Endodermal cell (in vitro differentiated cells): ENCODE results near the gene TIMM13. TPM values are rescaled to one million over a fixed set of nuclear protein-coding genes. Genes with fewer than 3 reads are reported as not detected.
A peak's percentile ranks its signal among the peaks of the same experiment; 100 is the strongest.
"Not testable (repeated sequence)": the region's sequence is repeated elsewhere in the genome, so short reads cannot be mapped to it uniquely, and the experiment has no call there.

ENCODE experiments used
- DNase-seq: peaks from one replicate; pipeline ENCODE4 v3.0.0-alpha.2; 2017
- H3K27ac ChIP-seq: 2 replicates; pipeline ENCODE4 v1.5.1; 2013; ENCODE audit warnings: mild to moderate bottlenecking, low read depth, low read length, moderate library complexity
- H3K27me3 ChIP-seq: 2 replicates; pipeline ENCODE4 v1.6.1; 2013; ENCODE audit warnings: mild to moderate bottlenecking, low read length, moderate library complexity; ENCODE audit not compliant: insufficient read depth, control insufficient read depth, poor library complexity, severe bottlenecking
- H3K36me3 ChIP-seq: 2 replicates; pipeline ENCODE4 v1.7.0; 2013; ENCODE audit warnings: mild to moderate bottlenecking, low read length, moderate library complexity; ENCODE audit not compliant: control insufficient read depth, insufficient read depth
- H3K4me1 ChIP-seq: one replicate; pipeline ENCODE4 v1.7.0; 2013; ENCODE audit warnings: low read length; ENCODE audit not compliant: control insufficient read depth, insufficient read depth
- H3K4me3 ChIP-seq: 2 replicates; pipeline ENCODE4 v1.5.1; 2013; ENCODE audit warnings: mild to moderate bottlenecking, low read length, moderate library complexity
- H3K9ac ChIP-seq: 2 replicates; pipeline ENCODE4 v1.6.1; 2013; ENCODE audit warnings: mild to moderate bottlenecking, low read length, moderate library complexity; ENCODE audit not compliant: poor library complexity, severe bottlenecking; ENCODE audit errors: extremely low read depth
- H3K9me3 ChIP-seq: 2 replicates; pipeline ENCODE4 v1.6.1; 2013; ENCODE audit warnings: mild to moderate bottlenecking, low read length, moderate library complexity; ENCODE audit not compliant: control insufficient read depth
- H3K27ac Mint-ChIP-seq: 2 replicates; pipeline ENCODE4 v1.8.0; 2020; ENCODE audit warnings: mixed read lengths
- H3K27me3 Mint-ChIP-seq: 2 replicates; pipeline ENCODE4 v1.8.0; 2021; ENCODE audit warnings: mild to moderate bottlenecking, mixed read lengths; ENCODE audit not compliant: insufficient read depth
- H3K36me3 Mint-ChIP-seq: 2 replicates; pipeline ENCODE4 v1.8.0; 2020; ENCODE audit warnings: low read depth, mixed read lengths
- H3K4me1 Mint-ChIP-seq: 2 replicates; pipeline ENCODE4 v1.8.0; 2020; ENCODE audit warnings: mixed read lengths
- H3K4me3 Mint-ChIP-seq: 2 replicates; pipeline ENCODE4 v1.8.0; 2020; ENCODE audit warnings: mild to moderate bottlenecking, moderate library complexity, mixed read lengths
- H3K9me3 Mint-ChIP-seq: 2 replicates; pipeline ENCODE4 v1.8.0; 2020; ENCODE audit warnings: mild to moderate bottlenecking, mixed read lengths
- CTCF ChIP-seq: fragments of 200-600 bp; sonication (generic); conservative IDR thresholded peaks from 2 replicates; pipeline ENCODE4 v1.5.0; 2021; ENCODE audit warnings: antibody characterized with exemption, mild to moderate bottlenecking
- WGBS, 2 experiments: methylation state at CpG; one replicate each; pipeline versions ENCODE4 v1.1.5 to v1.1.7; 2013; ENCODE audit warnings: missing lambda C conversion rate in 2 of 2, mixed read lengths in 1 of 2; ENCODE audit not compliant: insufficient coverage in 1 of 2, insufficient read length in 1 of 2; 5-methylcytosine and 5-hydroxymethylcytosine counted together
- total RNA-seq, 2 donors: library from RNA; stranded (reverse); fragmentation: NEBNext Ultra II Directional in 1 of 2; extraction: Animal tissue kit (Norgen Biotek cat#: 25700) in 1 of 2; gene quantifications; 2 replicates in 1 of 2; 3 replicates in 1 of 2; pipeline ENCODE4 v1.2.1, GENCODE V29; 2021

TIMM13 gene
- total RNA-seq, 2 donors from 2014 or later, result 149 to 175 TPM

- H3K27me3 ChIP-seq, result no peaks in the 10 kb centered on the region
- no peaks in the 10 kb centered on the region for H3K9me3 ChIP-seq
- H3K4me1 ChIP-seq, result peaks cover 4% of the 10 kb centered on the region
- peak; percentile 99 for DNase-seq
- H3K36me3 Mint-ChIP-seq, result no peaks in the 10 kb centered on the region
- H3K4me1 Mint-ChIP-seq, result peaks cover 2% of the 10 kb centered on the region
- H3K27ac ChIP-seq, result peak within 1 kb of the TSS; percentile 38
- H3K36me3 ChIP-seq, result no peaks in the 10 kb centered on the region
- peaks cover 8% of the 10 kb centered on the region for H3K27me3 Mint-ChIP-seq
- no peak for TF ChIP-seq CTCF
- no peaks in the 10 kb centered on the region for H3K9me3 Mint-ChIP-seq
- H3K4me3 Mint-ChIP-seq, result peak within 1 kb of the TSS; percentile 95
- H3K27ac Mint-ChIP-seq, result peak within 1 kb of the TSS; percentile 97
- 0 to 1% methylated on average over 36 to 65 of the region's 70 CpGs for WGBS, 2 experiments
- H3K9ac ChIP-seq, result peak within 1 kb of the TSS; percentile 89
- peak within 1 kb of the TSS; percentile 96 for H3K4me3 ChIP-seq
Observed at GRCh38 chr19:2475702-2476450, 48.5 kb upstream of the TIMM13 start, which contains the start of gene GADD45B. TSS of gene GADD45B (plus strand) at chr19:2476127. CDS start at chr19:2476359, 232 bp downstream.

GRCh38 chr19:2475018-2475701, 47.8 kb upstream of the TIMM13 start:
- H3K4me3 Mint-ChIP-seq, result peak overlapping the region; percentile 95
- peaks cover 4% of the 10 kb centered on the region for H3K4me1 ChIP-seq
- WGBS, 2 experiments, result 3% methylated on average over 26 to 45 of the region's 45 CpGs
- no peaks in the 10 kb centered on the region for H3K36me3 Mint-ChIP-seq
- H3K4me1 Mint-ChIP-seq, result peaks cover 2% of the 10 kb centered on the region
- no peaks in the 10 kb centered on the region for H3K36me3 ChIP-seq
- H3K27ac ChIP-seq, result peak overlapping the region; percentile 38
- H3K9me3 ChIP-seq, result no peaks in the 10 kb centered on the region
- peaks cover 5% of the 10 kb centered on the region for H3K27me3 Mint-ChIP-seq
- H3K27me3 ChIP-seq, result no peaks in the 10 kb centered on the region
- no peak for TF ChIP-seq CTCF
- H3K9ac ChIP-seq, result peak overlapping the region; percentile 59
- peak overlapping the region; percentile 96 for H3K4me3 ChIP-seq
- peak; percentile 87 for DNase-seq
- H3K27ac Mint-ChIP-seq, result peak overlapping the region; percentile 82
- H3K9me3 Mint-ChIP-seq, result no peaks in the 10 kb centered on the region

GRCh38 chr19:2474232-2475017, 47.0 kb upstream of the TIMM13 start:
- H3K4me3 Mint-ChIP-seq, result peak overlapping the region; percentile 95
- no peaks in the 10 kb centered on the region for H3K27me3 Mint-ChIP-seq
- peak; percentile 97 for DNase-seq
- Histone ChIP-seq H3K4me3 (peak overlapping the region; percentile 96), H3K9ac (peak overlapping the region; percentile 59), H3K27ac (no peak overlapping the region), H3K27me3 (no peaks in the 10 kb centered on the region), H3K9me3 (no peaks in the 10 kb centered on the region), H3K36me3 (no peaks in the 10 kb centered on the region), H3K4me1 (peaks cover 4% of the 10 kb centered on the region)
- no peaks in the 10 kb centered on the region for H3K36me3 Mint-ChIP-seq
- WGBS, 2 experiments, result 12% methylated on average over 31 to 54 of the region's 60 CpGs
- peak; percentile 99 for TF ChIP-seq CTCF
- H3K4me1 Mint-ChIP-seq, result peaks cover 4% of the 10 kb centered on the region
- H3K27ac Mint-ChIP-seq, result peak overlapping the region; percentile 72
- H3K9me3 Mint-ChIP-seq, result no peaks in the 10 kb centered on the region

- 89 to 90% methylated on average over 8 of the region's 8 CpGs for WGBS, 2 experiments
- not testable (repeated sequence) for DNase-seq, H3K9me3 Mint-ChIP-seq, H3K27ac ChIP-seq, H3K4me3 ChIP-seq, H3K4me1 Mint-ChIP-seq, H3K36me3 ChIP-seq, H3K9me3 ChIP-seq, H3K27me3 Mint-ChIP-seq, H3K27me3 ChIP-seq, H3K4me3 Mint-ChIP-seq, H3K4me1 ChIP-seq, H3K9ac ChIP-seq, H3K36me3 Mint-ChIP-seq
- peak overlapping the region; percentile 82 for H3K27ac Mint-ChIP-seq
Observed at GRCh38 chr19:2469915-2470200, 42.5 kb upstream of the TIMM13 start.
